ENCODE results near the gene SH3BP1. TPM values are rescaled to one million over a fixed set of nuclear protein-coding genes. Genes with fewer than 3 reads are reported as not detected.

SH3BP1 gene
- total and polyA plus RNA-seq, 9 of the 15 experiments (the other 6 are each of a cell fraction or from before 2014, with no cell fraction given): 0.10 to 36.2 (median 10.4) TPM

GRCh38 chr22:37617431-37617830 lies 22.0 kb upstream of the SH3BP1 start (continued):
- no peak for TF ChIP-seq ZNF197 (CRISPR knock-in tag; IDR thresholded peaks at IDR 0.05; ENCODE audit: low read depth)

GRCh38 chr22:37618072-37618656 lies 21.3 kb upstream of the SH3BP1 start:
- POLR2A ChIA-PET: interaction anchor here (0.5 kb wide), 1 partner anchor 30 kb away, joined by 3 read pairs; no protein-coding TSS in a partner anchor
- H3K4me3 ChIP-seq: no peak overlapping the region
- H3K27me3 ChIP-seq (ENCODE audit: control insufficient read depth in 2 of 2, insufficient read depth in 2 of 2, low read length in 2 of 2): no peaks in the 10 kb centered on the region
- in situ Hi-C loops (cut with MboI): no loop called here
- no peak overlapping the region for H2AFZ ChIP-seq (ENCODE audit: low read depth, low read length)
- no TSS peak for BruUV-seq (replicated peaks)
- intact Hi-C loops (cut with micrococcal nuclease): no loop called here
- H3K4me2 ChIP-seq (ENCODE audit: insufficient read depth, low read length): no peak overlapping the region
- H3K9me3 ChIP-seq (replicated peaks; ENCODE audit: control insufficient read depth, insufficient read depth, low read depth, low read length): no peaks in the 10 kb centered on the region
- H3K79me2 ChIP-seq (ENCODE audit: control insufficient read depth, insufficient read depth, low read length): no peaks in the 10 kb centered on the region; the same call in 2 of the 3 replicates
- H3K36me3 ChIP-seq (ENCODE audit: control insufficient read depth, insufficient read depth, low read length): peaks cover 58% of the 10 kb centered on the region; the same call in 2 of the 3 replicates
- ATAC-seq (no peak), DNase-seq (ENCODE audit: extremely low read depth in 1 of 4, low spot score in 3 of 4) (no peak), FAIRE-seq (no peak)
- TF ChIP-seq BRF2 (IDR thresholded peaks at IDR 0.05; ENCODE audit: borderline replicate concordance, insufficient read depth, insufficient read length) (no peak), ZNF165 (CRISPR knock-in tag; IDR thresholded peaks at IDR 0.05; ENCODE audit: borderline replicate concordance) (no peak), POLR2G (IDR thresholded peaks at IDR 0.05; ENCODE audit: low read depth, low read length) (0 out of 2 replicates have a peak, but pooled peaks have one; percentile 33), KHSRP (IDR thresholded peaks at IDR 0.05) (no peak)
- H3K9ac ChIP-seq (ENCODE audit: insufficient read depth in 1 of 2, low read depth in 2 of 2, low read length in 2 of 2): no peak overlapping the region
- CTCF ChIA-PET (ENCODE audit: low intra/inter-chr PET ratio): no interaction called here
- H3K27ac ChIP-seq (ENCODE audit: extremely low read depth, low read depth, low read length): no peak overlapping the region
- H3K4me1 ChIP-seq (replicated peaks in 1 of 2; ENCODE audit: control insufficient read depth in 2 of 2, insufficient read depth in 2 of 2, low read length in 2 of 2): peaks cover 0 to 9% of the 10 kb centered on the region in 2 experiments; a peak in 2 of 5 replicates
- no peaks in the 10 kb centered on the region for H4K20me1 ChIP-seq (replicated peaks; ENCODE audit: control insufficient read depth, insufficient read depth, low read length)
- H3K9me1 ChIP-seq (ENCODE audit: control insufficient read depth, insufficient read depth, low read length): no peaks in the 10 kb centered on the region
- 93% methylated on average over 3 of the region's 14 CpGs for WGBS (ENCODE audit: insufficient coverage, low coverage, missing lambda C conversion rate)
